CD8-positive, alpha-beta memory T cell (primary cell): ENCODE data around the gene ADCY5. TPM values are rescaled to one million over a fixed set of nuclear protein-coding genes. Genes with fewer than 3 reads are reported as not detected.
A peak's percentile ranks its signal among the peaks of the same experiment; 100 is the strongest.

Experiments used
- CTCF ChIA-PET: fragments of 350-600 bp; sonication (Branson Sonifier 250); formaldehyde crosslinking; loops from one replicate; lab custom pipeline; 2021; ENCODE audit warnings: antibody characterized with exemption; lab: Charles Lee
- POLR2A ChIA-PET: fragments of 350-600 bp; sonication (Branson Sonifier 250); formaldehyde crosslinking; loops from one replicate; lab custom pipeline; 2021; ENCODE audit warnings: antibody characterized with exemption; lab: Charles Lee
- DNase-seq, 5 donors: peaks; one replicate each; pipeline versions ENCODE4 v3.0.0 to v3.0.0-alpha.2; 2020 to 2022; ENCODE audit warnings: mixed read lengths in 1 of 5
- H3K27ac ChIP-seq: one replicate; pipeline ENCODE4 v1.7.0; 2013; ENCODE audit warnings: low read depth, mild to moderate bottlenecking, low read length, moderate library complexity
- H3K27me3 ChIP-seq: 2 replicates; pipeline ENCODE4 v1.7.0; 2013; ENCODE audit warnings: low read length, mild to moderate bottlenecking; ENCODE audit not compliant: insufficient read depth, poor library complexity, severe bottlenecking
- H3K36me3 ChIP-seq: 2 replicates; pipeline ENCODE4 v1.7.0; 2013; ENCODE audit warnings: mild to moderate bottlenecking, low read length, moderate library complexity; ENCODE audit not compliant: insufficient read depth
- H3K4me1 ChIP-seq: 2 replicates; pipeline ENCODE4 v1.7.0; 2013; ENCODE audit warnings: mild to moderate bottlenecking, low read length, moderate library complexity; ENCODE audit not compliant: insufficient read depth
- H3K4me3 ChIP-seq: 2 replicates; pipeline ENCODE4 v1.7.0; 2013; ENCODE audit warnings: mild to moderate bottlenecking, low read length
- H3K9me3 ChIP-seq: 2 replicates; pipeline ENCODE4 v1.7.0; 2013; ENCODE audit warnings: mild to moderate bottlenecking, low read length
- H3K27ac Mint-ChIP-seq, 8 donors: one replicate each; pipeline ENCODE4 v1.8.0; 2020 to 2021; ENCODE audit warnings: mixed read lengths in 8 of 8, mild to moderate bottlenecking in 6 of 8, inconsistent platforms in 3 of 8, moderate library complexity in 3 of 8
- H3K27me3 Mint-ChIP-seq, 2 donors: one replicate each; pipeline ENCODE4 v1.8.0; 2020 to 2021; ENCODE audit warnings: mixed read lengths in 2 of 2, mild to moderate bottlenecking in 1 of 2, moderate library complexity in 1 of 2
- H3K36me3 Mint-ChIP-seq, 3 donors: one replicate each; pipeline ENCODE4 v1.8.0; 2020 to 2021; ENCODE audit warnings: mixed read lengths in 3 of 3, inconsistent platforms in 1 of 3, mild to moderate bottlenecking in 1 of 3
- H3K4me1 Mint-ChIP-seq, 3 donors: one replicate each; pipeline ENCODE4 v1.8.0; 2020 to 2021; ENCODE audit warnings: mixed read lengths in 3 of 3, inconsistent platforms in 1 of 3, mild to moderate bottlenecking in 1 of 3
- H3K4me3 Mint-ChIP-seq, 7 donors: one replicate each; pipeline ENCODE4 v1.8.0; 2020 to 2021; ENCODE audit warnings: mixed read lengths in 7 of 7, mild to moderate bottlenecking in 6 of 7, moderate library complexity in 4 of 7, inconsistent platforms in 2 of 7
- H3K9me3 Mint-ChIP-seq, 5 donors: one replicate each; pipeline ENCODE4 v1.8.0; 2020 to 2022; ENCODE audit warnings: mixed read lengths in 5 of 5, mild to moderate bottlenecking in 3 of 5, moderate library complexity in 2 of 5, inconsistent platforms in 1 of 5
- polyA plus RNA-seq: library from polyadenylated mRNA; unstranded; fragments of 300-500 nt; fragmentation: Illumina TruSeq; gene quantifications from one replicate; pipeline ENCODE4 v1.2.3, GENCODE V29; 2021
- total RNA-seq, 2 experiments: library from RNA; stranded (reverse); gene quantifications; one replicate each; pipeline ENCODE4 v1.2.3, GENCODE V29; 2021

The ADCY5 gene
- total and polyA plus RNA-seq, 3 experiments from 2014 or later, result 0.02 to 0.16 TPM; not detected in 1

DNA sequence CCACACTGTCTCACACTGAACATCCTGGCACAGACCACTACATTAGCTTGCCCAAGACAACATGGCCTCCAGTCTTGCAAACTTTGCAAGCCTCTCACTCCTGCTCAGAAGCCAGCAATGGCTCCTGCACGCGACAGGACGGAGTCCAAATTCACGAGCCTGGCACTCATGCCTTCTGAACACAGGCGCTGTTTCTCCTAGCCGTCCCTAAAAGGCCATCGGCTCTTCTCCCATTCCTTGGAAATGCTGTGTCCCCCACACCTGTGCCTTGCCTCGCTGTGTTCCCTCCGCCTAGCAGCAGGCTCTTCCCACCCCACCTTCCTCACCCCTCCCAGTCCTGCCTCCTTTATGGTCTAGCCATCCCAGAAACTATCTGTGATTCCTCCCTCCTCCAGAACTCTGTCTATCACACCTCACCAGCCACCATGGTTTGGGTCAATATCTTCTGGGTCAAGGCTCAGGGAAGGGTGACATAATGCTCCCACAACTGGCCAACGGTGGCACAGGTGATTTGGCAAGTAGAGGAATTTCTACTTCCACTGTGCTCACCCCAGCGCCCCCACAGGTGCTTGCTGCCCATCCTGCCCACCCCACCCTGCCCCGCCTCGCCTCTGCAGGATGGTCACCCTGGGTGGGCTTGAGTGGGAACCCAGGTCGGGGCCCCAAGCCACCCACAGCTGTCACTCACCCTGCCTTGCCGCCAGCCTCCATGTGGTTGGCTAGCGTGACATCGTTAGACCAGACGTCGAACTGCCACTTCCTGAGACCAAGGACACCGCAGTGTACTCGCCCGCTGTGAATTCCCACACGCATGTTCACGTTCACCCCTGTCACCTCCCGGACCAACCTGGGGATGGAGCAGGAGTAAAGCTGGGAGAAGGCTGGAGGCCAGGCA lies 120.7 kb downstream of the ADCY5 start:
- H3K27me3 Mint-ChIP-seq, result peaks cover 4 to 12% of the 10 kb centered on the region in 2 donors
- Histone ChIP-seq H3K4me3 (no peak overlapping the region), H3K27me3 (no peaks in the 10 kb centered on the region), H3K36me3 (no peaks in the 10 kb centered on the region), H3K9me3 (no peaks in the 10 kb centered on the region), H3K4me1 (no peaks in the 10 kb centered on the region), H3K27ac (no peak overlapping the region)
- ChIA-PET CTCF (interaction anchor here (1.2 to 8.8 kb wide), 2 partner anchors 234 to 241 kb away, joined by 3 to 81 read pairs; no protein-coding TSS in a partner anchor), POLR2A (no interaction called here)
- no peak overlapping the region for H3K4me3 Mint-ChIP-seq
- peak in 1 of 5 donors; percentile 4 for DNase-seq
- H3K27ac Mint-ChIP-seq, result no peak overlapping the region
- no peaks in the 10 kb centered on the region for H3K9me3 Mint-ChIP-seq
- H3K4me1 Mint-ChIP-seq, result no peaks in the 10 kb centered on the region
- no peaks in the 10 kb centered on the region for H3K36me3 Mint-ChIP-seq

DNA sequence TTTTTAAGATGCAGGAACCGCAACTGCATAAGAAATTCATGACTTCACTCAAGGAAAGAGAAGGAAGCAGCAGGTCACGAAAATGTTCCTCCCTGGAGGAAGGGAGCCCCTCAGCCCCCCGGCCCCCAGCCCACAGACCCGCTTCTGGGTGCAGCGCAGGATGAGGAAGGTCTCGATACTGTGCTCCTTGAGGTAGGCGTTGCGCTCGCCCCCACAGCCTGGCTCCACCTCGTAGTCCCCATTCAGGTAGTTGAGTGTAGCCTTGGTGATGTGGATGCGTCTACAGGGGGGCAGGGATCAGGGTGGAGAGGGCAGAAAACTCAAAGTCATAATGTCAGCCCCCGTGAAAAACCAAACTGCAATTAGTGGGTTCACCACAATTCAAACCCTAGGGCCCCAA lies 121.4 kb downstream of the ADCY5 start:
- no peaks in the 10 kb centered on the region for H3K9me3 ChIP-seq
- Mint-ChIP-seq H3K36me3 (no peaks in the 10 kb centered on the region), H3K27ac (no peak overlapping the region), H3K27me3 (peaks cover 4 to 15% of the 10 kb centered on the region in 2 donors), H3K4me3 (no peak overlapping the region), H3K4me1 (no peaks in the 10 kb centered on the region), H3K9me3 (no peaks in the 10 kb centered on the region)
- H3K36me3 ChIP-seq, result no peaks in the 10 kb centered on the region
- ChIA-PET POLR2A (no interaction called here), CTCF (interaction anchor here (1.2 to 8.8 kb wide), 2 partner anchors 42 to 235 kb away, joined by 4 to 81 read pairs; no protein-coding TSS in a partner anchor)
- DNase-seq, result no peak
- H3K27me3 ChIP-seq, result no peaks in the 10 kb centered on the region
- no peaks in the 10 kb centered on the region for H3K4me1 ChIP-seq
- H3K4me3 ChIP-seq, result no peak overlapping the region
- no peak overlapping the region for H3K27ac ChIP-seq

DNA sequence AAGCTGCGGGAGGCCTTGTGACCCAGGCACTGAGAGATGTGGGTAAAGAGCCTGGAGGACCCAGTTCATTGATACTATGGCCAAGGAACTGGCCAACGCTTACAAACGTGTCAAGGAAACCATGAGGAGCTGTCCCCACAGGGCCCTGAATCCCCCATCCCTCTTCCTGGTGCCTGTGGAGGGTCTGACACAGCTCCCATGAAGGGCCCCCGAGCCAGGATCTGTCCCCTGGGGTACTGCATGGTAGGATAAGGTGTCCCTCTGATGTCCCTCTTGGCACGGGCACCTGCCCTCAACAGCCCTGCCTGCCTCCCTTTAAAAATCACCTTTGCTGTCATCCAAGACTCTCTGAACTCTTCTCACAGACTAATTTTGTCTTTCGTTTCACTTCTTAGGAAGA lies 122.4 kb downstream of the ADCY5 start:
- Histone ChIP-seq H3K4me3 (no peak overlapping the region), H3K9me3 (no peaks in the 10 kb centered on the region), H3K36me3 (no peaks in the 10 kb centered on the region), H3K27ac (no peak overlapping the region), H3K4me1 (no peaks in the 10 kb centered on the region), H3K27me3 (no peaks in the 10 kb centered on the region)
- DNase-seq, result no peak
- Mint-ChIP-seq H3K9me3 (no peaks in the 10 kb centered on the region), H3K27me3 (peaks cover 6 to 18% of the 10 kb centered on the region in 2 donors), H3K36me3 (no peaks in the 10 kb centered on the region), H3K4me3 (no peak overlapping the region), H3K27ac (no peak overlapping the region), H3K4me1 (no peaks in the 10 kb centered on the region)
- CTCF ChIA-PET, result interaction anchor here (1.1 to 8.8 kb wide), 4 partner anchors 11 to 236 kb away, joined by 3 to 81 read pairs (median 8); no protein-coding TSS in a partner anchor
- POLR2A ChIA-PET, result no interaction called here

DNA sequence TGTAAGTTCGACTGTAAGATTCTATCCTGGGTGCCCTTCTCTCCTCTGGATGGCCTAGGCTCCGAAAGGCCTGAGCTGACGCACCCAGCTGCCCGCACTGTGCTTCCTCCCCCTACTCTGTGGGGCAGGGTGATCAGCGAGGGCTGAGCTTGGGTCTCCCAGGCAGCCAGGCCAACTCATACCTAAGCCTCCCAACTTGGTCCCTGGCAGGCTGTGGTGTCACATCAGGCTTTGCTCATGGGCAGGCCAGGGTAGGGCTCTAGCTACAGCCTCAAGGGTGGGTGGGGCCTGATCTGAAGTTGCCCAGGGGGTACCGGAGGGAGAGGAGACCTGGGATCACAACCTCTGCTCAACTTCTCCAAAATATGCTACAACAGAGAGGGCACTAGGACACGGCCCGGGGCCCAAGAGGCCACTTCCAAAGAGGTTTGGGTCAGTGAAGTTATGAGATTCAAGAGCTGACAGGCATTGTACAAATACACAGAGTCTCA lies 123.1 kb downstream of the ADCY5 start:
- Mint-ChIP-seq H3K4me1 (no peaks in the 10 kb centered on the region), H3K27me3 (peaks cover 13 to 21% of the 10 kb centered on the region in 2 donors), H3K36me3 (no peaks in the 10 kb centered on the region), H3K4me3 (no peak overlapping the region), H3K9me3 (no peaks in the 10 kb centered on the region), H3K27ac (no peak overlapping the region)
- H3K4me1 ChIP-seq, result no peaks in the 10 kb centered on the region
- ChIA-PET CTCF (interaction anchor here (1.0 to 8.8 kb wide), 5 partner anchors 10 to 398 kb away, joined by 3 to 81 read pairs (median 3); no protein-coding TSS in a partner anchor), POLR2A (no interaction called here)
- H3K9me3 ChIP-seq, result no peaks in the 10 kb centered on the region
- no peak for DNase-seq
- H3K27me3 ChIP-seq, result no peaks in the 10 kb centered on the region
- H3K4me3 ChIP-seq, result no peak overlapping the region
- no peak overlapping the region for H3K27ac ChIP-seq
- H3K36me3 ChIP-seq, result no peaks in the 10 kb centered on the region

DNA sequence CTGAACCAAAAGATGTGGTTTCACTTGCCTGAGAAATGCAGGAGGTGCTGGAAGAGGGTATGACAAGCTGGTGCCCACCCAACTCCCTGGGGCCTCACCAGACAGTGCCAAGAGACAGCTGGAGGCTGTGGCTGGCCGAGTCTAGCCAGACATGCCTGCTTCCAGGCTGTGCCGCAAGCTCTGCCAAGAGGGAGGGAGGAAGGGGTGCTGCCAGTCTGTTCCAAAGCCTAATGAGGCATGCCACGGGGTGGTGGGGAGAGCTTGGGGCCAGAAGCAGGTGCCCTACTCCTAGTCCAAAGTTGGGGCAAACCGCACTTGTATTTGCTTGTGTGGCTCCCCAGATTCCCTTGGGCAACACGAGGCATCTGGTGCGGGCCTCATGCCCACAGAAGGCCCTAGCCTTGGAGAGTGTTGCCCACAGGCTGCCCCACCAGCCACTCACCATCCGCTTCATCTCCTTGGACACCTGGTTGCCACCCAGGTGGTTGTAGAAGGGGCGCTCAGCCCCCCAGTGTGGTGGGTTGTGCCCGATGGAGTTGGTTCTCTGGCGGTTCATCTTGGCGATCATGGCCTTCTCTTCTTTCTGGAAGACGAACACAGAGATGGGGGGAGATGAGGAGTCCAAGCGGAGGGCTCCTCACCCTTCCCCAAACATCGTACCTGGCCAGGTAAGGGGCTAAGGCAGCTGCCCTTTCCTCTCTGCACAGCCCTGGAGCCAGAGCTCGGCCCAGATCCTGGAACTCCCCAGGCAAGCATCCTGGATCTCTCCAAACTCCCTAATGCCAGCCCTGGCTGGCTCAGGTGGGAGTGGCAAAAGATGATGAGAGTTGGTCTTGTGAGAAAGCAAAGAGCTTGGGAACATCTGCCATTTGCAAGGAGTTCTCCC lies 123.8 kb downstream of the ADCY5 start:
- no peaks in the 10 kb centered on the region for H3K27me3 ChIP-seq
- no peak overlapping the region for H3K27ac Mint-ChIP-seq
- no peak overlapping the region for H3K4me3 Mint-ChIP-seq
- H3K27me3 Mint-ChIP-seq, result peaks cover 15 to 22% of the 10 kb centered on the region in 2 donors
- no peaks in the 10 kb centered on the region for H3K9me3 ChIP-seq
- ChIA-PET CTCF (interaction anchor here (0.9 to 8.8 kb wide), 5 partner anchors 10 to 399 kb away, joined by 3 to 81 read pairs (median 3); no protein-coding TSS in a partner anchor), POLR2A (no interaction called here)
- no peaks in the 10 kb centered on the region for H3K36me3 Mint-ChIP-seq
- no peaks in the 10 kb centered on the region for H3K4me1 Mint-ChIP-seq
- DNase-seq, result no peak
- H3K9me3 Mint-ChIP-seq, result no peaks in the 10 kb centered on the region
- no peak overlapping the region for H3K4me3 ChIP-seq
- H3K27ac ChIP-seq, result no peak overlapping the region
- no peaks in the 10 kb centered on the region for H3K4me1 ChIP-seq
- no peaks in the 10 kb centered on the region for H3K36me3 ChIP-seq

DNA sequence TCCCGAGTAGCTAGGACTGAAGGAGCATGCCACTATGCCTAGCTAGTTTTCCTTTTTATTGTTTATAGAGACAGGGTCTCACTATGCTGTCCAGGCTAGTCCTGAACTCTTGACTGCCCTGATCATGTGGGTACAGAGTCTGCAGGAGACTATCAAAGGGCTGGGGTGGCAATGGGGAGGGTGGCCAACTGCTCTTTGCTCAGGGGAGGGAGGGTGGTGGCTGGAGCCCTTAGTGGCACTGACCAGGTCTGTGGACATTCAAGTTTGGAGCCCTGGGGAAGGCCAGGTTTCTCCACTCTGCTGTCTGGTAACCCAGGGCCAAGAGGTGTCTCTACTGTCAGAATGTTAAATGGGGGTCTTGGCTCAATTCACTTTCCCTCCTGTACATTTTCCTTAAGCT lies 125.1 kb downstream of the ADCY5 start:
- Mint-ChIP-seq H3K4me1 (no peaks in the 10 kb centered on the region), H3K27ac (no peak overlapping the region), H3K9me3 (no peaks in the 10 kb centered on the region), H3K4me3 (no peak overlapping the region), H3K27me3 (peaks cover 23 to 26% of the 10 kb centered on the region in 2 donors), H3K36me3 (no peaks in the 10 kb centered on the region)
- H3K4me1 ChIP-seq, result no peaks in the 10 kb centered on the region
- H3K27ac ChIP-seq, result no peak overlapping the region
- ChIA-PET POLR2A (no interaction called here), CTCF (interaction anchor here (1.9 to 8.8 kb wide), 3 partner anchors 9 to 239 kb away, joined by 4 to 81 read pairs (median 11); no protein-coding TSS in a partner anchor)
- DNase-seq, result no peak
- no peak overlapping the region for H3K4me3 ChIP-seq
- no peaks in the 10 kb centered on the region for H3K36me3 ChIP-seq
- H3K9me3 ChIP-seq, result no peaks in the 10 kb centered on the region
- no peaks in the 10 kb centered on the region for H3K27me3 ChIP-seq

DNA sequence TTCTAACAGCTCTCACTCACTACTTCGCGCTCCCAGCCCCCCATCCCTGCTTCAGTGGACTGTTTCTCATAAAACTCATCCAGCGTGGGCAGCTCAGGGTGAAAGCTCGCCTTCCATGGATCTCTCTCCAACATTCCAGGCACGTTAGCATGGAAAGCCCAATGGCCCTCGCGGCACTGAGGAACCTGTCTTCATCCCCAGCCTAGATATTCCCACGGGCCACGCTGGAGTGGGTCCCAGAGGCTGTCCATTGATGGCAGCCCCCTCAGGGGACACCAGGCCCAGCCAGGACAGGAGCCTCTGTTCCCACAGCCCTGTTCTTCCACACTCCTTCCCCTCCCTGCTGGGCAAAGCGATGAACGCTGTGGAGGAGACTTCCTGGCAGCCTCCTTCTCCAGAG lies 126.0 kb downstream of the ADCY5 start:
- Histone ChIP-seq H3K27me3 (no peaks in the 10 kb centered on the region), H3K4me1 (no peaks in the 10 kb centered on the region), H3K9me3 (no peaks in the 10 kb centered on the region), H3K36me3 (no peaks in the 10 kb centered on the region), H3K27ac (no peak overlapping the region), H3K4me3 (no peak overlapping the region)
- Mint-ChIP-seq H3K9me3 (no peaks in the 10 kb centered on the region), H3K4me1 (no peaks in the 10 kb centered on the region), H3K36me3 (no peaks in the 10 kb centered on the region), H3K27ac (no peak overlapping the region), H3K4me3 (no peak overlapping the region), H3K27me3 (peaks cover 24% of the 10 kb centered on the region in 2 donors)
- DNase-seq, result no peak
- POLR2A ChIA-PET, result no interaction called here
- CTCF ChIA-PET, result interaction anchor here (1.0 to 1.9 kb wide), 5 partner anchors 9 to 236 kb away, joined by 3 to 5 read pairs (median 4); no protein-coding TSS in a partner anchor
